Mesendoderm (in vitro differentiated cells): Measurements from ENCODE around the gene CAPN1.
"Not testable (repeated sequence)": the region's sequence is repeated elsewhere in the genome, so short reads cannot be mapped to it uniquely, and the experiment has no call there.

Experiments used
- DNase-seq: peaks from one replicate; pipeline ENCODE4 v3.0.0; 2013
- H2AK5ac ChIP-seq: 2 replicates; pipeline ENCODE4 v1.6.1; 2013; ENCODE audit warnings: low read length, inconsistent platforms
- H2BK120ac ChIP-seq: 2 replicates; pipeline ENCODE4 v1.6.1; 2013; ENCODE audit warnings: low read depth, mild to moderate bottlenecking, low read length, moderate library complexity, mixed read lengths
- H2BK15ac ChIP-seq: replicated peaks from 2 replicates; pipeline ENCODE4 v1.6.1; 2013; ENCODE audit warnings: low read depth, mild to moderate bottlenecking, moderate library complexity
- H2BK5ac ChIP-seq: 2 replicates; pipeline ENCODE4 v1.6.1; 2013; ENCODE audit warnings: low read length, inconsistent platforms
- H3K18ac ChIP-seq: 2 replicates; pipeline ENCODE4 v1.6.1; 2013; ENCODE audit warnings: mild to moderate bottlenecking, low read length, mixed read lengths
- H3K23ac ChIP-seq: one replicate; pipeline ENCODE4 v1.6.1; 2013; ENCODE audit warnings: low read length
- H3K27ac ChIP-seq: 2 replicates; pipeline ENCODE4 v1.5.1; 2013; ENCODE audit warnings: low read depth, mild to moderate bottlenecking, inconsistent platforms, low read length, moderate library complexity
- H3K27me3 ChIP-seq: 2 replicates; pipeline ENCODE4 v1.6.1; 2013; ENCODE audit warnings: low read length, control low read depth, mild to moderate bottlenecking, inconsistent platforms; ENCODE audit not compliant: insufficient read depth, poor library complexity
- H3K36me3 ChIP-seq: 2 replicates; pipeline ENCODE4 v1.6.1; 2013; ENCODE audit warnings: low read length, inconsistent platforms; ENCODE audit not compliant: control insufficient read depth, insufficient read depth
- H3K4ac ChIP-seq: one replicate; pipeline ENCODE4 v1.6.1; 2013; ENCODE audit warnings: low read depth, mild to moderate bottlenecking, low read length, moderate library complexity
- H3K4me1 ChIP-seq: 2 replicates; pipeline ENCODE4 v1.6.1; 2013; ENCODE audit warnings: low read depth, low read length, inconsistent platforms; ENCODE audit not compliant: control insufficient read depth
- H3K4me2 ChIP-seq: 2 replicates; pipeline ENCODE4 v1.6.1; 2013; ENCODE audit warnings: low read length
- H3K4me3 ChIP-seq: 2 replicates; pipeline ENCODE4 v1.5.1; 2013; ENCODE audit warnings: mild to moderate bottlenecking, low read length
- H3K56ac ChIP-seq: one replicate; pipeline ENCODE4 v1.6.1; 2013; ENCODE audit warnings: low read length
- H3K79me1 ChIP-seq: 2 replicates; pipeline ENCODE4 v1.6.1; 2013; ENCODE audit warnings: low read length, inconsistent platforms
- H3K79me2 ChIP-seq: 2 replicates; pipeline ENCODE4 v1.6.1; 2013; ENCODE audit warnings: mild to moderate bottlenecking, low read length; ENCODE audit not compliant: control insufficient read depth, insufficient read depth
- H3K9ac ChIP-seq: 2 replicates; pipeline ENCODE4 v1.6.1; 2013; ENCODE audit warnings: low read length, inconsistent platforms
- H4K5ac ChIP-seq: one replicate; pipeline ENCODE4 v1.6.1; 2013; ENCODE audit warnings: low read length
- H4K8ac ChIP-seq: one replicate; pipeline ENCODE4 v1.6.1; 2013; ENCODE audit warnings: low read depth, mild to moderate bottlenecking, control low read depth, low read length, moderate library complexity
- WGBS: extraction: QIAGEN DNeasy Blood & Tissue Kit; methylation state at CpG from one replicate; pipeline ENCODE4 v1.1.7; 2013; ENCODE audit warnings: low lambda C conversion rate, missing lambda C conversion rate; ENCODE audit not compliant: insufficient coverage; ENCODE audit errors: extremely low coverage; 5-methylcytosine and 5-hydroxymethylcytosine counted together

Gene CAPN1

GRCh38 chr11:65245046-65245445 is 63.3 kb downstream of the CAPN1 start:
- H3K9ac ChIP-seq, H3K79me1 ChIP-seq, H2BK15ac ChIP-seq, H3K79me2 ChIP-seq, H3K4ac ChIP-seq, H4K5ac ChIP-seq, H4K8ac ChIP-seq, H3K27me3 ChIP-seq, H3K36me3 ChIP-seq, H3K4me1 ChIP-seq, DNase-seq, H3K4me2 ChIP-seq, H3K18ac ChIP-seq, H2AK5ac ChIP-seq, H3K23ac ChIP-seq, H3K27ac ChIP-seq, H2BK120ac ChIP-seq, H3K56ac ChIP-seq, H2BK5ac ChIP-seq, H3K4me3 ChIP-seq: not testable (repeated sequence)
- no CpG with 5 or more reads among the region's 8 CpGs for WGBS

DNA sequence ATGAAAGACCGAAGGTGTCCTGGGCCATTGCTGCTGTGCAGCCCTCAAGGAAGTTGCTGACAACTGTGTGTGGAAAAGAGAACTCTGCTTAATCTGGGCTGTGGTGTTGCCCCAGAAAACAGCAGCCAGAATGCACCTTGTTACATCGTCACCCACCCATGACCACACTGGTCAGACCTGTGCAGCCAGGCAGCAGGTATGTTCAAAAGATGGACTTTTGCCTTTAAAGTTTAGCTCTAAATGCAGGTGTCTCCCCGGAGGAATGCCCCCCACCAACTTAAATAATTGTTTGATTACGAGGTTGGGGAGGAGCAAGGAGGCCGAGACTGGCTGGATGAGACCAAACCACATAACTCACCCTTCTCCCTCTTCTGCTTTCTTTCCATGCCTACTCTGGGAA is 64.8 kb downstream of the CAPN1 start:
- no peak for DNase-seq
- Histone ChIP-seq H3K36me3 (no peaks in the 10 kb centered on the region), H3K4me3 (no peak overlapping the region), H3K56ac (no peak overlapping the region), H2BK120ac (no peak overlapping the region), H3K27me3 (no peaks in the 10 kb centered on the region), H3K4me2 (no peak overlapping the region), H4K5ac (no peak overlapping the region), H2AK5ac (no peak overlapping the region), H3K4me1 (no peaks in the 10 kb centered on the region), H3K27ac (no peak overlapping the region), H2BK15ac (no peak overlapping the region), H3K9ac (no peak overlapping the region), H3K4ac (no peak overlapping the region), H4K8ac (no peak overlapping the region), H3K18ac (no peak overlapping the region), H3K79me1 (no peaks in the 10 kb centered on the region), H3K23ac (no peak overlapping the region), H3K79me2 (no peaks in the 10 kb centered on the region), H2BK5ac (no peak overlapping the region)
- no CpG with 5 or more reads among the region's 5 CpGs for WGBS

DNA sequence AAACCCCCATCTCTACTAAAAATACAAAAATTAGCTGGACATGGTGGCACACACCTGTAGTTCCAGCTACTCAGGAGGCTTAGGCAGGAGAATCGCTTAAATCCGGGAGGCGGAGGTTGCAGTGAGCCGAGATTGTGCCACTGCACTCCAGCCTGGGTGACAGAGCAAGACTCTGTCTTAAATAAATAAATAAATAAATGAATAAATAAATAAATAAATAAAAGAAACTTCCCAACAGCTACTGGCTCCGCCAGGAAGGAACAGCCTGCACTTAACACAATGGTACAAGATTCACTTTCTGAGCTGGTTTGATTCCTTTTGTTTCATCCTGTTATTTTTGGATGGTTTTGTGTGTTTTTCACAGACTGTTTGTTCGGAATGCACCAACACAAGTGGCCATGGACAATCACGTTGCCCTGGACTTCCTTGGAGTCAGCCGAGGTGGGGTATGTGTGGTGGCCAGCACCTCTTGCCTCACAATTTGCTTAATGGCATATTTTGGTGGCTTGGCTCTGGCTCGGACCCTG is 66.5 kb downstream of the CAPN1 start:
- not testable (repeated sequence) for H3K23ac ChIP-seq, H3K4me2 ChIP-seq, H3K36me3 ChIP-seq, H3K79me1 ChIP-seq, H3K4ac ChIP-seq, H3K27me3 ChIP-seq, H3K27ac ChIP-seq, H3K79me2 ChIP-seq, DNase-seq, H3K9ac ChIP-seq, H2AK5ac ChIP-seq, H2BK120ac ChIP-seq, H2BK15ac ChIP-seq, H4K8ac ChIP-seq, H3K4me3 ChIP-seq, H4K5ac ChIP-seq, H3K18ac ChIP-seq, H3K56ac ChIP-seq, H3K4me1 ChIP-seq, H2BK5ac ChIP-seq
- WGBS, result no CpG with 5 or more reads among the region's 9 CpGs

GRCh38 chr11:65251476-65251875 is 69.7 kb downstream of the CAPN1 start:
- no peaks in the 10 kb centered on the region for H3K36me3 ChIP-seq
- no peak overlapping the region for H3K23ac ChIP-seq
- no peaks in the 10 kb centered on the region for H3K4me1 ChIP-seq
- no peaks in the 10 kb centered on the region for H3K27me3 ChIP-seq
- H2BK120ac ChIP-seq, result no peak overlapping the region
- no CpG with 5 or more reads among the region's 9 CpGs for WGBS
- H4K8ac ChIP-seq, result no peak overlapping the region
- H3K79me2 ChIP-seq, result no peaks in the 10 kb centered on the region
- H3K56ac ChIP-seq, result no peak overlapping the region
- no peak overlapping the region for H4K5ac ChIP-seq
- no peak overlapping the region for H3K18ac ChIP-seq
- H3K9ac ChIP-seq, result no peak overlapping the region
- no peak for DNase-seq
- H3K4me2 ChIP-seq, result no peak overlapping the region
- no peak overlapping the region for H3K4me3 ChIP-seq
- no peak overlapping the region for H2BK15ac ChIP-seq
- H2AK5ac ChIP-seq, result no peak overlapping the region
- H3K4ac ChIP-seq, result no peak overlapping the region
- no peak overlapping the region for H2BK5ac ChIP-seq
- no peaks in the 10 kb centered on the region for H3K79me1 ChIP-seq
- H3K27ac ChIP-seq, result no peak overlapping the region

DNA sequence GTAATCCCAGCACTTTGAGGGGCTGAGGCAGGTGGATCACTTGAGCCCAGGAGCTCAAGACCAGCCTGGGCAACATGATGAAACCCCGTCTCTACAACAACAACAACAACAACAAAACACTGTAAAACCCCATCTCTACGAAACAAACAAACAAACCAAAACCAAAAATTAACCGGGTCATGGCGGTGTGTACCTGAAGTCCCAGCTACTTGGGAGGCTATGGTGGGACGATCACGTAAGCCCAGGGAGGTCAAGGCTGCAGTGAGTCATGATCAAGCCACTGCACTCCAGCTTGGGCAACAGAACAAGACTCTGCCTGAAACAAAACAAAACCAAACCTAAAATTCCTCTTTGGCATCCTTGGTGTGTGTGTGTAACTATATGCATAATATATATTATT is 73.0 kb downstream of the CAPN1 start:
- no peak overlapping the region for H2BK120ac ChIP-seq
- H3K18ac ChIP-seq, result no peak overlapping the region
- H2BK5ac ChIP-seq, result no peak overlapping the region
- H4K8ac ChIP-seq, result no peak overlapping the region
- H3K4me2 ChIP-seq, result no peak overlapping the region
- no peak overlapping the region for H3K27ac ChIP-seq
- no peak overlapping the region for H3K56ac ChIP-seq
- H3K9ac ChIP-seq, result no peak overlapping the region
- H3K23ac ChIP-seq, result no peak overlapping the region
- H4K5ac ChIP-seq, result no peak overlapping the region
- H3K79me2 ChIP-seq, result no peaks in the 10 kb centered on the region
- H3K4ac ChIP-seq, result no peak overlapping the region
- no peaks in the 10 kb centered on the region for H3K27me3 ChIP-seq
- no peak overlapping the region for H2AK5ac ChIP-seq
- no peak overlapping the region for H3K4me3 ChIP-seq
- no CpG with 5 or more reads among the region's 6 CpGs for WGBS
- DNase-seq, result no peak
- H2BK15ac ChIP-seq, result no peak overlapping the region
- H3K79me1 ChIP-seq, result no peaks in the 10 kb centered on the region
- no peaks in the 10 kb centered on the region for H3K4me1 ChIP-seq
- H3K36me3 ChIP-seq, result no peaks in the 10 kb centered on the region

- H4K5ac ChIP-seq, result no peak overlapping the region
- H3K36me3 ChIP-seq, result no peaks in the 10 kb centered on the region
- H3K79me2 ChIP-seq, result peaks cover 9% of the 10 kb centered on the region
- H3K4me2 ChIP-seq, result no peak overlapping the region
- no peak overlapping the region for H3K4me3 ChIP-seq
- no peaks in the 10 kb centered on the region for H3K27me3 ChIP-seq
- H3K4me1 ChIP-seq, result peaks cover 7% of the 10 kb centered on the region
- no peak overlapping the region for H2BK15ac ChIP-seq
- no peak overlapping the region for H2BK5ac ChIP-seq
- no peak overlapping the region for H3K9ac ChIP-seq
- H4K8ac ChIP-seq, result peak overlapping the region; percentile 44
- H3K18ac ChIP-seq, result no peak overlapping the region
- no peak overlapping the region for H2BK120ac ChIP-seq
- no peak overlapping the region for H2AK5ac ChIP-seq
- no peak overlapping the region for H3K4ac ChIP-seq
- no peak overlapping the region for H3K23ac ChIP-seq
- H3K56ac ChIP-seq, result no peak overlapping the region
- H3K27ac ChIP-seq, result no peak overlapping the region
- DNase-seq, result no peak
- WGBS, result no CpG with 5 or more reads among the region's 5 CpGs
- H3K79me1 ChIP-seq, result peaks cover 3% of the 10 kb centered on the region
Measured at GRCh38 chr11:65258988-65259387, 77.3 kb downstream of the CAPN1 start.
